ENCODE data around the gene TSPAN7. TPM values are rescaled to one million over a fixed set of nuclear protein-coding genes. Genes with fewer than 3 reads are reported as not detected.

TSPAN7 gene
- total and polyA plus RNA-seq, 2 donors (not counting 1 experiment from before 2014, with no cell fraction given) = 0.07 to 0.32 TPM

- Histone ChIP-seq H3K36me3 (replicated peaks in 1 of 2; ENCODE audit: control extremely low read depth in 1 of 2, control insufficient read depth in 1 of 2, extremely low read depth in 1 of 2, insufficient read depth in 2 of 2, low read length in 1 of 2) (no peaks in the 10 kb centered on the region), H3K27ac (ENCODE audit: low read length in 2 of 2) (no peak overlapping the region), H2AFZ (ENCODE audit: insufficient read depth, low read depth, low read length, poor library complexity, severe bottlenecking) (no peak overlapping the region), H3K4me1 (ENCODE audit: control insufficient read depth in 2 of 2, insufficient read depth in 2 of 2, low read length in 2 of 2) (no peaks in the 10 kb centered on the region), H3K27me3 (replicated peaks in 1 of 4; ENCODE audit: control extremely low read depth in 1 of 4, control insufficient read depth in 3 of 4, insufficient read depth in 4 of 4, low read length in 3 of 4) (no peaks in the 10 kb centered on the region), H4K20me1 (ENCODE audit: control insufficient read depth, insufficient read depth, low read length, poor library complexity, severe bottlenecking) (no peaks in the 10 kb centered on the region), H3K9ac (ENCODE audit: low read length) (no peak overlapping the region), H3K79me2 (ENCODE audit: control insufficient read depth, insufficient read depth, low read length) (no peaks in the 10 kb centered on the region), H3K4me2 (replicated peaks; ENCODE audit: low read depth, low read length, poor library complexity, severe bottlenecking) (no peak overlapping the region), H3K4me3 (ENCODE audit: control extremely low read depth in 1 of 5, extremely low read depth in 1 of 5, insufficient read depth in 1 of 5, low read depth in 2 of 5, low read length in 4 of 5) (no peak overlapping the region), H3K9me3 (ENCODE audit: control extremely low read depth in 1 of 3, control insufficient read depth in 2 of 3, insufficient read depth in 1 of 3, low read length in 2 of 3) (no peaks in the 10 kb centered on the region)
- no CpG with 5 or more reads among the region's 2 CpGs for WGBS (ENCODE audit: insufficient coverage)
- H3K27me3 Mint-ChIP-seq = no peaks in the 10 kb centered on the region
- H3K9me3 Mint-ChIP-seq (ENCODE audit: insufficient read depth) = no peaks in the 10 kb centered on the region
- no peaks in the 10 kb centered on the region for H3K4me1 Mint-ChIP-seq
- intact Hi-C loops (cut with micrococcal nuclease) = no loop called here
- no peak for ATAC-seq (ENCODE audit: low read depth)
- H3K4me3 Mint-ChIP-seq = no peak overlapping the region
- H3K27ac Mint-ChIP-seq = no peak overlapping the region
- POLR2A ChIA-PET = no interaction called here
- CTCF ChIA-PET = no interaction called here
- TF ChIP-seq EZH2 (IDR thresholded peaks at IDR 0.05; ENCODE audit: borderline replicate concordance, insufficient read depth, low read depth, low read length, poor library complexity, severe bottlenecking) = no peak
- no peak for TF ChIP-seq CTCF (IDR thresholded peaks at IDR 0.05)
- DNase-seq = no peak
Measured at GRCh38 chrX:38578167-38578566, 16.8 kb downstream of the TSPAN7 start.

DNA sequence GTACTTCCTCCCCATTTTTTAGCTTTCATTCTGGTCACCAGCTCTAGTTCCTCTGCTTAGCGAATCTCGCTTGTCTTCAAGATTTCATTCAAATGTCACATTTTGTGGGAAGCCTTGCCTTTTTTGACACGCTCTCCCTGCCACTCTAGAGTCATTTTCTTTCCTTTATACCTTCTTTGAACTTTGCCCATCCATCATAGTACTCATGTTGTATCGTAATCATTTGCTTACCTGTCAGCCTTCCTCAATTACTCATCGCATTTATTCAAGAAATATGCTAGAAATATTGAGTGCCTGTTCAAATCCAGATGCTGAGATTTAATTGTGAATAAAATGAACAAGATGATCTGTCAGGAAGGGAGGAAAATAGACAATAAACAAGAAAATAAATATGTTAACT lies 21.8 kb downstream of the TSPAN7 start:
- intact Hi-C loops (cut with micrococcal nuclease) = no loop called here
- ATAC-seq (ENCODE audit: low read depth) (no peak), DNase-seq (no peak)
- Histone ChIP-seq H2AFZ (ENCODE audit: insufficient read depth, low read depth, low read length, poor library complexity, severe bottlenecking) (no peak overlapping the region), H3K9ac (ENCODE audit: low read length) (no peak overlapping the region), H3K9me3 (ENCODE audit: control extremely low read depth in 1 of 3, control insufficient read depth in 2 of 3, insufficient read depth in 1 of 3, low read length in 2 of 3) (no peaks in the 10 kb centered on the region), H4K20me1 (ENCODE audit: control insufficient read depth, insufficient read depth, low read length, poor library complexity, severe bottlenecking) (no peaks in the 10 kb centered on the region), H3K4me1 (ENCODE audit: control insufficient read depth in 2 of 2, insufficient read depth in 2 of 2, low read length in 2 of 2) (no peaks in the 10 kb centered on the region), H3K27ac (ENCODE audit: low read length in 2 of 2) (no peak overlapping the region), H3K27me3 (replicated peaks in 1 of 4; ENCODE audit: control extremely low read depth in 1 of 4, control insufficient read depth in 3 of 4, insufficient read depth in 4 of 4, low read length in 3 of 4) (no peaks in the 10 kb centered on the region), H3K79me2 (ENCODE audit: control insufficient read depth, insufficient read depth, low read length) (no peaks in the 10 kb centered on the region), H3K36me3 (replicated peaks in 1 of 2; ENCODE audit: control extremely low read depth in 1 of 2, control insufficient read depth in 1 of 2, extremely low read depth in 1 of 2, insufficient read depth in 2 of 2, low read length in 1 of 2) (no peaks in the 10 kb centered on the region), H3K4me3 (ENCODE audit: control extremely low read depth in 1 of 5, extremely low read depth in 1 of 5, insufficient read depth in 1 of 5, low read depth in 2 of 5, low read length in 4 of 5) (no peak overlapping the region), H3K4me2 (replicated peaks; ENCODE audit: low read depth, low read length, poor library complexity, severe bottlenecking) (no peak overlapping the region)
- POLR2A ChIA-PET = no interaction called here
- Mint-ChIP-seq H3K27ac (no peak overlapping the region), H3K9me3 (ENCODE audit: insufficient read depth) (no peaks in the 10 kb centered on the region), H3K27me3 (no peaks in the 10 kb centered on the region), H3K4me1 (no peaks in the 10 kb centered on the region), H3K4me3 (no peak overlapping the region)
- no peak for TF ChIP-seq CTCF (IDR thresholded peaks at IDR 0.05)
- no peak for TF ChIP-seq EZH2 (IDR thresholded peaks at IDR 0.05; ENCODE audit: borderline replicate concordance, insufficient read depth, low read depth, low read length, poor library complexity, severe bottlenecking)
- 90% methylated on average over 3 of the region's 5 CpGs for WGBS (ENCODE audit: insufficient coverage)
- CTCF ChIA-PET = no interaction called here

Measured in B cell (primary cell).